ENCODE data around the gene APOD. TPM values are rescaled to one million over a fixed set of nuclear protein-coding genes. Genes with fewer than 3 reads are reported as not detected.
A peak's percentile ranks its signal among the peaks of the same experiment; 100 is the strongest.

APOD gene
- total RNA-seq, 4 donors from 2014 or later, result 1,911 to 7,779 (median 5,257) TPM

- TF ChIP-seq CTCF (IDR thresholded peaks at IDR 0.05), result no peak
- 42 to 43% methylated on average over 7 of the region's 7 CpGs for WGBS, 2 donors
Measured at GRCh38 chr3:195565716-195566115, 18.0 kb downstream of the APOD start.

GRCh38 chr3:195563317-195563716, 20.4 kb downstream of the APOD start:
- 83 to 92% methylated on average over 4 of the region's 4 CpGs for WGBS, 2 donors
- no peaks in the 10 kb centered on the region for H3K4me1 ChIP-seq
- no peaks in the 10 kb centered on the region for H3K27me3 ChIP-seq
- no peak overlapping the region for H3K4me3 ChIP-seq
- DNase-seq (ENCODE audit: low spot score in 2 of 2), result no peak
- TF ChIP-seq POLR2A (IDR thresholded peaks at IDR 0.05), result no peak
- TF ChIP-seq CTCF (IDR thresholded peaks at IDR 0.05), result no peak
- no peak for TF ChIP-seq EP300 (IDR thresholded peaks at IDR 0.05)
- no peak overlapping the region for H3K27ac ChIP-seq
- no peaks in the 10 kb centered on the region for H3K9me3 ChIP-seq
- no peaks in the 10 kb centered on the region for H3K36me3 ChIP-seq

More at GRCh38 chr3:195565716-195566115, 18.0 kb downstream of the APOD start:
- no peaks in the 10 kb centered on the region for H3K27me3 ChIP-seq
- no peak for DNase-seq (ENCODE audit: low spot score in 2 of 2)
- H3K4me3 ChIP-seq, result no peak overlapping the region
- no peaks in the 10 kb centered on the region for H3K4me1 ChIP-seq
- H3K27ac ChIP-seq, result no peak overlapping the region
- no peaks in the 10 kb centered on the region for H3K9me3 ChIP-seq
- H3K36me3 ChIP-seq, result peaks cover 0 to 1% (median 0%) of the 10 kb centered on the region in 3 donors

- DNase-seq (ENCODE audit: low spot score in 2 of 2), result no peak
- no peaks in the 10 kb centered on the region for H3K36me3 ChIP-seq
- no peak overlapping the region for H3K4me3 ChIP-seq
- TF ChIP-seq CTCF (IDR thresholded peaks at IDR 0.05), result no peak
- TF ChIP-seq POLR2A (IDR thresholded peaks at IDR 0.05), result no peak
- no peak for TF ChIP-seq EP300 (IDR thresholded peaks at IDR 0.05)
- 87 to 90% methylated on average over 4 of the region's 4 CpGs for WGBS, 2 donors
- H3K9me3 ChIP-seq, result no peaks in the 10 kb centered on the region
- no peaks in the 10 kb centered on the region for H3K4me1 ChIP-seq
- H3K27ac ChIP-seq, result no peak overlapping the region
- no peaks in the 10 kb centered on the region for H3K27me3 ChIP-seq
Measured at GRCh38 chr3:195559723-195560409, 23.9 kb downstream of the APOD start.

GRCh38 chr3:195558602-195559001, 25.1 kb downstream of the APOD start:
- TF ChIP-seq POLR2A (IDR thresholded peaks at IDR 0.05) (no peak), CTCF (IDR thresholded peaks at IDR 0.05) (peak; percentile 7 to 45 (median 26))
- no peak overlapping the region for H3K27ac ChIP-seq
- no peaks in the 10 kb centered on the region for H3K9me3 ChIP-seq
- 66 to 67% methylated on average over 3 of the region's 3 CpGs for WGBS, 2 donors
- H3K27me3 ChIP-seq, result no peaks in the 10 kb centered on the region
- no peaks in the 10 kb centered on the region for H3K4me1 ChIP-seq
- no peak overlapping the region for H3K4me3 ChIP-seq
- DNase-seq (ENCODE audit: low spot score in 2 of 2), result no peak
- no peaks in the 10 kb centered on the region for H3K36me3 ChIP-seq

GRCh38 chr3:195557322-195557721, 26.4 kb downstream of the APOD start:
- Histone ChIP-seq H3K27me3 (no peaks in the 10 kb centered on the region), H3K9me3 (no peaks in the 10 kb centered on the region), H3K27ac (no peak overlapping the region), H3K4me1 (no peaks in the 10 kb centered on the region), H3K4me3 (no peak overlapping the region), H3K36me3 (no peaks in the 10 kb centered on the region)
- TF ChIP-seq CTCF (IDR thresholded peaks at IDR 0.05), result no peak
- TF ChIP-seq EP300 (IDR thresholded peaks at IDR 0.05), result no peak
- TF ChIP-seq POLR2A (IDR thresholded peaks at IDR 0.05), result no peak
- no peak for DNase-seq (ENCODE audit: low spot score in 2 of 2)
- 83 to 85% methylated on average over 4 of the region's 4 CpGs for WGBS, 2 donors

Measured in tibial nerve (tissue), 4 donors.